Measurements from ENCODE around the gene MANEA. TPM values are rescaled to one million over a fixed set of nuclear protein-coding genes. Genes with fewer than 3 reads are reported as not detected.

MANEA gene
- total RNA-seq, 1 donor from 2014 or later, result 18.2 TPM

DNA sequence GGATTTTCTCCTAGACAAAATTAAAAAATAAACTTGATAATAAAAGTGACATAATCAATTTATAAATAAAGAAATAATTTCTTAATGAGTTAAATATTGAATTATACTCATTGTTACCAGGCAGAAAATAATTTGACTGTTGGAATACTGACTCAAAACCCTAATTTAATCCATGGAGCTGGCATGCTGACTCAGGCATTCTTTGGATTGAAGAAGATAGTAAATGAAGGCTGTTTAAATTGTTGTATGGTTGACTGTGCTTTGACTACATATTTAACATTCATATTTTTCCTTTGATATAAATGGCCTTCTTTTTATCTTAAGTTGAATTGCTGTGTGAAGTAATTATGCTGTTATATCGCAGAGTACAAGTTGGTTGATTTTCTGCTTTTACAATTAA lies 11.7 kb downstream of the MANEA start:
- DNase-seq, result no peak

DNA sequence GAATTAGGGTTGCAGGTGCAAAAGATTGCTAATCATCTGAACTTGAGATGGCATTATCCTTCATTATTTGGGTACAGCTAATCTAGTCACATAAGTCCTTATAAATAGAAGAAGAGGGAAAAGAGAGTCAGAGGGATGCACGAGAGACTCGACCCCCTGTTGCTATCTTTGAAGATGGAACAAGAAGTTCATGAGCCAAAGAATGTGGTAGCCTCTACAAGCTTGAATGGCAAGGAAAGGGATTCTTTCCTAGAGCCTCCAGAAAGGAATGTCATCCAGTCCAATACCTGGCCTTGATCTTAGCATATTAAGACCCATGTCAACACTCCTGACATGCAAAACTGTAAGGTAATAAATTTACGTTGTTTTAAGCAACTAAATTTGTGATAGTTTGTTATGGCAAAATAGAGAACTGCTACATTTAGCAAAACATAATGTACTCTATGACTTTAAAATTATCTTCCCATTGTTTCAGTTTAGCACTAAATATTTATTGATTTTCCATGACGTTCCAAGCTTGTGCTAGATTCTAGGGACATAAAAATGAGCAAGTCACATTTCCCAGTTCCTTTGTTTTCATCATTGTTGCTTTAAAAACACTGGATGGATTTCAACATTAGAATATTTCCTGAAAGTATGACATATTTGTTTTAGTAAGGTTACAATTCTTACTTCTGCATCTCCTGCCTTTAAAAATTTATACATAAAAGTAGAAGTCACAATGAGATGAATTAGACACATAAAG lies 12.7 kb downstream of the MANEA start:
- no peak for DNase-seq

DNA sequence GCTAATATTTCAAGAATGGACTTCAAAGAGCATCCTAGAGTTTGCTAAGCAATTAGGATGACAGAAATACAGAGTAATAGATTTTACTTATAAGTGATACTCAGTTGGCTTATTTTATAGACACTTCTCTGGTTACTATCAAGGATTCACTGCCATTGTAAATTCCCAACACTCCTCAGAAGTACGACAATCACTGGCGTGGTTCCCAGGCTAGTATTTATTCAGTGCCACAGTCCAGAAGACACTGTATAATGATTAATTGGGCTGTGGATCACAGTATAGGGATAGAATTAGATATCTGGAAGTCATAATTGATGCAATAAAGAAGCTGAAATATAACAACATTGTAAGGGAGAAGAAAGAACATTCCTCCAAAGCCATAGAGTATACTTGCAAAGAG lies 15.7 kb downstream of the MANEA start:
- DNase-seq, result no peak

DNA sequence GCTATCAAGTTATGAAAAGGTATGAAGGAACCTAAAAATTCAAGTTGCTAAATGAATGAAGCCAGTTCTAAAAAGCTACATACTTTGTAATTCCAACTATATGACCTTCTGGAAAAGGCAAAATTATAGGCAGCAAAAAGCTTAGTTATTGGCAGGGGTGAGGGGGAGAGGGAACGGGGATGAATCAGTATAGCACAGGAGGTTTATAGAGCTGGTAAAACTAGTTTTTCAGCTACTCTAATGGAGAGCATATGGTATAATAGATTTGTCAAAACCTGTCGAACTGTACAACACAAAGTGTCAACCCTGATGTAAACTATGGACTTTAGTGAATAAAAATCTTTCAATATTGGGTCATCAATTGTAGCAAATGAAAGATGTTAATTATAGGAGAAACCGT lies 18.7 kb downstream of the MANEA start:
- DNase-seq, result no peak

DNA sequence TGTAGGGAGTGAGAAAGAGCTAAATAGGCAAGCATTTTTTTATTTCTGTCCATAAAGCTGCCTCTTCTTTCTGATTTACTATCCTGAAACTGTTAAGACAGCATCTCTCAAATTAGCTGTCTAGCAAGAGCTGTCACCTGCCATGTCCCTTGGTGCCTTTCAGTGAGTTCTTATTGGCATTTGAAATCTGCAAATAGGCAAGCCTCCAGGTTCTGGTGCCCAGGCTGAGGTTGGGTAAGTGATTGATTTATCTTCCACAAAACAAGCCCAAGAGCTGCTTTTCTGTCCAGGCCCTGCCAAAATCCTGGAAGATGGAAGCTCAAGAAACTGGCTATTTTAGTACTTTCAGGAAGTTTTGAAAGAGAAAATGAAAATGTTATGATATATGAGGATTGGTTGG lies 22.4 kb downstream of the MANEA start:
- no peak for DNase-seq

DNA sequence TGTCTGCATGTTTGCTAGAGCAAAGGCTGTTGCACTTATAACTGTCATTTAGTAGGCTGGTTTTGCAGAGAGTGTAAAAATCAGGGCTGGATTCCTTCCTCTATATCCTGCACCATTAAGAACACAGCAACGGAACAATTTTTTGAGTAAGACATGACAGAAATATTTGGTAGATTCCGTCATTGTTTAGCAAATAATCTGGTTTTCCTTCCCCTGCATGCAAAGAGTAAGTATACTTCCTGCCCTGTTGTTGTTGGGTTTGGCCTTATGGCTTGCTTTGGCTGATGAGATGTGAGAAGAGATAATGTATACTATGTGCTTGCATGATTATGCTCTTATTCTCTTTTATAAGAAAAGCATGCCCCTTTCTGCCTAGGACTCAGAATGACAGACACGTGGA lies 23.8 kb downstream of the MANEA start:
- DNase-seq, result no peak

DNA sequence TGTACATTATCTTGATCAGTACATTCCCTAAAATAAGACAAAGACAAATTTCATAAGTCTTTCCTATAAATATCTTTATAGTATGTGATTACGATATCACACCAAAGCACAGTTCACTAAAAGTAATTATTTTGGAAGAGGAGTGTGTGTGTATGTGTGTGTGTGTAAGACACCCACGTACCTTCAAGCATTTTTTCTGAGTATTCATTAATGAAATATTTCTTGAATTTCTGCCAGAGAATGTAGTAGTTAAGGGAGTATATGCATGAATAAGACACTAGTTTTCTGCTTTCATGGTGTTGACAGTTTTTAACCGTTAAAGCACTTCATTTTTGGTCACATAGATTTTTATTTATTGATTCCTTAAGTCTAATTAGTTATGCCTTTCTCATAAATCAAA lies 36.8 kb downstream of the MANEA start:
- DNase-seq, result no peak

DNA sequence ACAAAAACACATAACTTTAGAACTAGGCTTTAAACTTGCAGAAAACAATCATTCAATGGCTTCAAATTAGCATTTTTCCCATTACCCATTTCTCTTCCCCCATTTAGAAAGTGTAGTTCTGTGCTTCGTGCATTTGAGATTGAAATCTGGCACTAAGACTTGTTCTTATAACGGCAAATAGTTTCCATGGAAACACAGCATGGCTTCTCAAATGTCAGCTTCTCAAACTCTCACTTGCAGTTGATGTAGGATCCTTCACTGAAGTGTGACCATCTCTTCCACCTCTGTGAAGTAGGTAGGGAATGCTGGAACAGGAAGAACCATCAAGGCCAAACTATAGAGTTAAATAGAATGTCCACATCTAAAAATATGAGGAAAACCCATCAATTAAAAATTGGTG lies 52.2 kb downstream of the MANEA start:
- DNase-seq, result no peak

DNA sequence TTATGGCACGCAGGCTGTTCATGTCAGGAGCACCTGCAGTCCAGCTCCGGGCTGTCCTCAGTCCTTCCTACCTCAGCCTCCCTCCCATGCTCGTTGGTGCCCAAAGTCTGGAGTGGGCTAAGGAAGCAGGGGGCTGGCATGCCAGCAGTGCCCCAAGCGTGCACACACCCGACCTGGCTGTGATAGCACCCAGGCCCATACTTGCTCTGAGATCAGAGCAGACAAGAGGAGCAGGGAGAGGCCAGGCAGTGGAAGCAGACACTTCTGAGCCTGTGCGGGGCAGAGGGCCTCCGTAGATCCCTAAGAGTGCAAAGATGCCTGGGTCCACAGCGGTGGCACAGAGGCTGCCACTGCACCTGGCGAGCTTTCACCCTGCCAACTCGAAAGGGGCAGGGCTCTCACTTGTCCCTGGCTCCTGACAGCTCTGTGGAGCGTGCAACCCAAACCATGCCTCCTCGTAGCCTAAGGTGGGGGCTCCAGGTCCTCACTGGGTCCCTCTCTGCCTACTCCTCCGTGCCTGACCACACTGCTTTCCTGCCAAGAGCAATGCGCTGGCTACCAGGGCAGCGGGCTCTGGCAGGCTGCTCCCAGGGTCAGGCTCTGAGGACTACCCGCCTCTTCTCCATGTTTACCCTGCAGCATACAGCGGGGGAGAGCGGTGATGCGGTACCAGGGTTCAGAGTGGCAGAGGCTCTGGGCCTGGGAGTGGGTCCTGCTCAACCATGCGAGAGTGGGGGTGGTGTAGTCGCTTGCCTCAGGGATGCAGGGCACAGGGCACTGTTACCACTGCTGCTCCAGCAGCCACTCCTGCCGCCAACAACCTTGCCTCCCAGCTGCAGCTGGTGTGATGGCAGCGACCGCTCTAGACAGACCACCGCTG lies 59.5 kb downstream of the MANEA start:
- no peak for DNase-seq

DNA sequence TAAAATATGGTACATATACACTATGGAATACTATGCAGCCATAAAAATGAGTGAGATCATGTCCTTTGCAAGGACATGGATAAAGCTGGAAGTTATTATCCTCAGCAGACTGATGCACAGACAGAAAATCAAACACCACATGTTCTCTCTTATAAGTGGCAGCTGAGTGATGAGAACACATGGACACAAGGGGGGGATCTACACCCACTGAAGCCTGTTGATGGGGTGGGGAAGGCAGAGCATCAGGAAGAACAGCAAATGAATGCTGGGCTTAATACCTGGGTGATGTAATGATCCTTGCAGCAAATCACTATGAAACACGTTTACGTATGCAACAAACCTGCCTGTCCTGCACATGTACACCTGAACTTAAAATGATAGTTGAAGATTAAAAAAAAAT lies 71.3 kb downstream of the MANEA start:
- DNase-seq, result no peak

DNA sequence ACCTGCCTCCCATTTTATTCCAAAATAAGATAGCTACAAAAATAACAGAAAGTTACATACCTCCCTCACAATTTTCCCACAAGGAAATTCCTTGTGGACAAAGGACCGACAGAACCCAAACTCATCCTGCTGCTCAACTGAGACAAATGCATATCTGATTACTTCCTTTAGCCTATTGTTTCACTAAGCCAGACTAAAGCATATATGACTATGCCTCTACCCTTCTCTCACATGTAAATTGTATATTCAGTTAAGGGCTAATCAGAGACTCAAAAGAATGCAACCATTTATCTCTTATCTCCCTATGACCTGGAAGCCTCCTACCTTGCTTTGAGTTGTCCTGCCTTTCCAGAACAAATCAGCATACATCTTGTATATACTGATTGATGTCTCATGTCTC lies 72.1 kb downstream of the MANEA start:
- DNase-seq, result no peak

DNA sequence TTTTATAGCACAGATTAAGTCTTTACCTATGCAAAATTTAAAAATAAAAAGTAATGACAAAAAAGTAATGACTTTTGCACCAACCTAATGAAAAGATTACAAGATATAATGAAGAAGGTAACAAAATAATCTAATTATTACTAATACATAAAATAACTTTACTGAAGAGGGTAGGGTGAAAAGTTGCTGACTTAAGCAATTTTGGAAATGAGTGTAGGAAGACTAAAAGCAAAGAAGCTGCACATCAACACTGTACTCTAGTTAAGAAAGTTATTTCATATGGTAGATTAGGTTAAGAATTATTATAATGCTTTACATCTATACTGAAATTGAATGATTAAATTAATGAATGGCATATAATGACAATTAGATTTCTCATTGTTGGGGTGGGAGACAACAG lies 76.8 kb downstream of the MANEA start:
- no peak for DNase-seq

DNA sequence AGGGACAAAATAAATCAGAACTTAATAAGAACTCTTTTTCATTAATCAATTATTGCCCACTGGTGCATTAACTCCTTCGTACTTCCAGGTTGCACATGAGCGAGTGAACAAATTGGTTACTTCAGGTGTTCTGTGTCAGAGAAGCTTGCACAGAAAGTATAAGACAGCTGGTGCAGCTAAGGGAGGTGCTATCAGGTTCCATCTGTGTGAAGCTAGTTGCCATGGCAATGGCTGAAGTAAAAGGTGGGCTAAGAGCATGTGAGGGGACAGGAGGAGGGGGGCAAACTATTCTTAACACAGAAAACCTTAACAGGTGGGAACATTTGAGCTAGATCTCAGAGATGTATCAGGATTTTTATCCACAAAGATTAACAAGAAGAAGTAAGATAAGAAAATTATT lies 81.6 kb downstream of the MANEA start:
- DNase-seq, result no peak

Measured in tongue (tissue), 2 donors.